GM21723 (cell line): ENCODE data around the gene OR11A1.

Source experiments
- ATAC-seq: cut with Tn5 transposase; IDR thresholded peaks from one replicate; pipeline ENCODE4 v1.9.1; 2021; ENCODE audit warnings: mild to moderate bottlenecking, moderate library complexity; ENCODE audit not compliant: unreplicated experiment

OR11A1 gene, protein sequence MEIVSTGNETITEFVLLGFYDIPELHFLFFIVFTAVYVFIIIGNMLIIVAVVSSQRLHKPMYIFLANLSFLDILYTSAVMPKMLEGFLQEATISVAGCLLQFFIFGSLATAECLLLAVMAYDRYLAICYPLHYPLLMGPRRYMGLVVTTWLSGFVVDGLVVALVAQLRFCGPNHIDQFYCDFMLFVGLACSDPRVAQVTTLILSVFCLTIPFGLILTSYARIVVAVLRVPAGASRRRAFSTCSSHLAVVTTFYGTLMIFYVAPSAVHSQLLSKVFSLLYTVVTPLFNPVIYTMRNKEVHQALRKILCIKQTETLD

DNA sequence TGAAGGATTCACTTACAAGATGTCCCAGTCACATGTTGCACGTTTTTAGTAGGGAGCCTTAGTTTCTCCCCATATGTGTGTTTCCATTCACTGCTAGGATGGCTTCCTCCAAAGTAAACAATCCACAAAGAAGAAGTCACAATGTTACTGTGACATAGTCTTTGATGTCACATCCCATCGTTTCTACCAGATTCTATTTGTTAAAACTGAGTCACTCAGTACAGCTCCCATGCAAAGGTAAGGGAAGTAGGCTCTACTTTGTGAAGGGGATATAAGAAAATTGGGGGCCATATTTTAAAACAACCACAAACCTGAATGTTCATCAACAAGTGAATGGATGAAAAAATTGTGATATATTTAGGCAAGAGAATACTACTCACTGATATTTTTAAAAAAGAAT is at the start of gene OR11A1, which contains the start of gene OR2H1:
OR11A1 (minus strand) TSS at position 101 of the 400 bp plus-strand sequence. CDS start 29,430 bp downstream, outside the sequence.
OR2H1 (plus strand) TSS at position 185 of the 400 bp plus-strand sequence. CDS start 4,615 bp downstream, outside the sequence.
- no peak for ATAC-seq

DNA sequence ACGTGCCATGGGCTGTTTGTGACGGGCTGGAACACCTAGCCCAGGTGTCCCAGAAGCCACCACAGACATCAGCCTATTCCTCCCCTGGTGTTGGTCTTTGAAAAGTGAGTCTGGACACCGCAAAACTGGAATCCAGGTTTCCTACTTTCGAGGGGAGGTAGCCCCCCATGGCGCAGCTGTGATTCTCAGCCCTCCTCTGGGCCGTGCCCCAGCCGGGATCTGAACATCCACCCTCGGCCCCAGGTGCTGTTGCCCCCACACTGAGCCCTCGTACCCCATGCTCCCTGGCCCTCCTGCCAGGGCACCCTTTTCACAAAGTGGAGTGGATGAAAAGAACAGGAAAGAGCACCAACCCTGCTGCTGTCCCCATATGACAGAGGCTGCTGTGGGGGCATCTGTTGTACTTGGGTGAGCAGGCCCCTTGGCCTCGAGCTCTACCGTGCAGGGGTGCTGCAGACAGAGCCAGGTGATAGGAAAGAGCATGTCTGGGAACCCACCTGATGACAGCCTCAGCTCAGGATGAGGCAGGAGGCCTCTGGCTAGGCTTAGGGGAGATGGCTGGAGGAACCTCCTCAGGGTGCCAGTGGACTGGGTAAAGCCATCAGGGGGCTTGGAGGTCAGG is 49.7 kb upstream of the OR11A1 start:
- ATAC-seq = no peak

DNA sequence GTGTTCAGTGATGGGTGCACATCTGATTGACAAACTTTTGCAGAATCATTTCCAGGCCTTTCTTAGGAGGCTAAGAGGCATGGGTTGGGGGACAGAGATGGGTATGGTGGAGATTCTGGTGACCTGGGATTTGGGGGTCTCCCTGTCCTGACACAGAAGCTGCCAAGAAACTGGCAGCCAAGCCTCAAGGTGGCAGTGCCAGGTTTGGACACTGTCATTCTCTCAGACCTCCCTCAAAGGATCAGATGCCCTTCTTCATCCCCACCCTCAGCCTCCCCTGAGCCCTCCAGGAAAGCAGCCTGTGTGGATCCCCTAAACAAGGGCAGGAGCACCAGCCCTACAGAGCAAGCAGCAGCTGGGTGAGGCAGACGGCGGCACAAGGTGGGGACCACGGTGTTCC is 48.9 kb upstream of the OR11A1 start:
- no peak for ATAC-seq

DNA sequence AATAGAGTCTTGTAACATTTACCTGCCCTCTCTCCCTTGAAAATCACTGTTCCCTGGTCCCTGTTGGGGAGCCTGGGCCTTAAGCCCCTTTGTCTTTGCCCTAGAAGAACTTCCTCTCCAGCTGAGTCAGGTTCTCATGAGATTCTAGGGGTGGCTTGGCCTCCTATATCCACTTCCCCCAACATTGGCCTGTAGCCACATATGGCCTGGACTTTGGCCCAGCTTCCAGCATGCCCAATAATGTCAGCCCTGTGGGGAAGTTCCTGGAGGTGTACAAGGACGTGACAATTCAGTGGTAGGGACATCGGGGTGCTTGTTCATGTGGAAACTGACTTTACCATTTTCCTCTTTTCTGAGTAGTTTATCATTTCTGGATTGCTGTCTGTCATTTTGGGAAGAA is 48.1 kb upstream of the OR11A1 start:
- ATAC-seq = no peak

DNA sequence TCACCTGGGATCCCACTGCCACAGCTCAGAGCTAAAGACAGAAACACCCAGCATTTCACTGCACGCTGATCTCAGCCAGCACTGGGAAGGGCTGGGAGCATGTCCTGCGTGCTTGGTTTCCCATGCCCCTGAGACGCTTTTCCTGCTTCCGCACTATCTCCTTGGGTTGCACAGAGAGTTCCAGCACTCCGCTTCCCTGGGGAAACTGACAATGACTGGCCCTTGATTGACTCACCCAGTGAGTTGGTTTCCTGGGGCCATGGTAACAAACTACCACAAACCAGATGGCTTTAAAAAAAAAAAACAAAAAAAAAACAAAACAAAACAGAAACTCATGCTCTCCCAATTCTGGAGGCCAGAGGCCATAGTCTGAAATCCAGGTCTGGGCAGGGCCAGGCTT is 45.7 kb upstream of the OR11A1 start:
- ATAC-seq = no peak

DNA sequence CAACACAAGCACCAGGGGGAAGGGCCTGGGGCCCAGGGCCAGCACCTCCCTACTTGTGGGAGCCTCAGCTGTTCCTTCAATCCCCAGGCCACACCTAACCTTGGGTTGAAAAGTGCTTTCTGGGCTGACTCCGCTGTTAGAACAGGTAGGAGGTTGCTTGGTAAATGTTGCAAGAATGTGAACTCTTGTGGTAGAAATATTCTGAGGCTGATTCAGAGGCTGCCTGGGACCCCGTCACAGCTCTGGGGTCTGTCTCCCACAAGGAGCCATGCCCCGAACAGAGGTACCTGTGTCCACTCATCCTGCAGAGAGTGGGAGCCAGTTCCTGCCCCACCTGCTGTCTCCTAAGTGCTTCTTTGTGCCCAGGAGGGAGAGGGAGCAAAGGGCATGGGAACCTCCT is 45.3 kb upstream of the OR11A1 start:
- ATAC-seq = no peak

DNA sequence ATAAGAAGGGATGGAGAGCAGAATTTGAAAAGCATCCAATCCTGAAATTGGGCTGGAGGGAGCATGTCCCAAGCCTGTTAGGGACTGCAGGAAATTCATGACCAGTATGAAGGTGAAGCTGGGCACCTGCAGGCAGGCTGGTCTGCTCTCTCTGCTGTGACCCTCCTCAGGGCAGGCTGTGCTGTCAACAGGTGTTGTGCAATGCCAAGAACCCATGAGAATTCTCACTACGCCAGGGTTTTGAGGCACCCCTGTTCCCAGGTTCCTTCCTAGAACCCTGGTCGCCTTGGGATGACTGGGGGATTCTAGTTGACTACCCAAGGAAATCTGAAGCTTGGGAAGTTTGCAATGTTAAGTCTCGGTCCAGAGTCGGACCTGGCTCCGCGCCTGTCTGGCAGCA is 44.2 kb upstream of the OR11A1 start:
- no peak for ATAC-seq

DNA sequence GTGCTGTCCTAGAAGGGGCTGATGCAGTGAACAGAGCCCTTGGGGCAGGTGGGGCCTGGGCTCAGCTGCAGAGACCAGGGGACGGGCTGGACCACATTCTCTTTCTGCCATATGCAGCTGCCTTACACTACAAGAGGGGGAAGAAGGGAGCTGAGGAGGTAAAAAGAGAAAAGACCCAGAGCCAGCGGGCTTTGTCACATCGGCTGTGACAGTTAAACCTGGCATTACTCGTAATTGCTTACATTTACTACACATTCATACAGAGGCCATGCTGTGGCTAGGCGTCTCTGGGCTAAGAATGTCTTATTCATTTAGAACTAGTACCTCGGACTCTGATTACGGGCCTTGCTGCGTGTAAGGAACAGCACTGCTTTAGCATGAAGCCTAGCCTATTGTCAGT is 43.7 kb upstream of the OR11A1 start:
- ATAC-seq = no peak

DNA sequence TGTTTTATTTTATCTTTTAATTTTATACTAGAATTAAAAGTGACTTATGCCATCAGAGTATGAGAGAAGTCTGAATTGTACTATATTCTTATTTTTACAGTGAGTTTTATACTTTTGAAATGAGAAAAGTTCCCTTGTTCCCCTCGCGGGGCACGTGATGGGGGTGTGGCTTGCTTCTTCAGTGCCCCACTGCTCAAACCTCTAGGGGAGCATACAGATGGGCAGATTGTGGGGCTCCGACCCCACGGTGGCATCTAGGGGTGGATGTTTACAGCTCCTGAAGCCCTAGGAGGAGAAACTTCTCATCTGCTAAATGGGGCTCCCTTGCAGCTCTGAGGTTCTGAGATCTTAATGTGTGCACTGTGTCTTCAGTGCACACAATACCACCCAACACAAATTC is 42.8 kb upstream of the OR11A1 start:
- no peak for ATAC-seq

DNA sequence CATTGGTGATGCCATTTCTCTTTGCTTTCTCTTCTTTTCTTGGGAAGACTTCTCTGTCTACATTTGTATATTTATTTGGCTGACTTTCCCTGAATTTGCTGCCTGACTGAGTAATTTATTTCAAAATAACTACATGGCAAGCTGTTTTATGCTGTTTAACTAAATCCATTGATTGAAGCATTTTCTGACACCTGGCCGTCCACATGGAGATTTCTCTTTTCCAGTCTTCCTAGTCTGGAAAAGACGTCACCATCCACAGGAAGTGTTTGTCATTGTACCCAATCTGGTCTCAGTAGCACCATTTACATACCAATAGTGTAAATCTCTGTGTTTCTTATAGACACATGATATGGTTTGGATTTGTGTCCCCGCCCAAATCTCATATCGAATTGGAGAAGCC is 40.1 kb upstream of the OR11A1 start:
- ATAC-seq = no peak

DNA sequence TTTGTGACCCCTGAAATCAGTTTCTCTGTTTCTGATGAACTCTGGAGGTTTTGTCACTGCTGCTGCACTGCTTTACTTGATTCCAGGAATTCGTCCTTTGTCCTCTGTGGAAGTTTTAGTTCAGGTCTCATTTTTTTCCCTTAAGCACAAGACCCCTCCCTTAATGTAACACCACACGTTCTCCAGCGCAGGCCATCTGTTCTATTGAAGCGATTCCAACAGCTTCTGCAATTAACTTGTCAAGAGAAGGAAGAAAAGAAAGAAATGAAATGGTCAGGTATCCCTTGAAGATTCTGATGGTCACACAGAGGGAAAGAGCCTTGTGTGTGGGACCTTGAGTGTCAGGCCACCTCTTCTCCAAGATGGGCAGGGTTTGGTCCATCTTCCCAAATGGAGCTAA is 38.7 kb upstream of the OR11A1 start:
- ATAC-seq = no peak

DNA sequence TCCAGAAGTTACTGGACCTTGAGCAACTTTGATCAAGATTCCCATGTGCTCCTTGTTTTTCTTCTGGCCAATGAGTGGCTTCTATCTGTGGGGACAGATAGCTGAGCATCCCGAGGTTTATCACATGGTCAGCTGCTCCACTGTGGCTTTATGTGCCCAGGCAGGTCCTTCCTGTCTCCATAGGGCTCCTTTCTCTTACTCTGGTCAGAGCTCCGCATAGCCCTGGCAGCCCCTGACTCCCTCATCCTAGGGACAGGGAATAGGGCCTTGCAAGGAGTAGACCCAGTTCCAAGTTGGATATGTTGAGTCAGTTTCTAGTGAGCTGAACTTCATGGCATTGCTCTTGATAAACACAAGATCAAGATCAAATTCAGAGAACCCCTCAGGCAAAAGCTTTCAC is 37.3 kb upstream of the OR11A1 start:
- ATAC-seq = no peak

DNA sequence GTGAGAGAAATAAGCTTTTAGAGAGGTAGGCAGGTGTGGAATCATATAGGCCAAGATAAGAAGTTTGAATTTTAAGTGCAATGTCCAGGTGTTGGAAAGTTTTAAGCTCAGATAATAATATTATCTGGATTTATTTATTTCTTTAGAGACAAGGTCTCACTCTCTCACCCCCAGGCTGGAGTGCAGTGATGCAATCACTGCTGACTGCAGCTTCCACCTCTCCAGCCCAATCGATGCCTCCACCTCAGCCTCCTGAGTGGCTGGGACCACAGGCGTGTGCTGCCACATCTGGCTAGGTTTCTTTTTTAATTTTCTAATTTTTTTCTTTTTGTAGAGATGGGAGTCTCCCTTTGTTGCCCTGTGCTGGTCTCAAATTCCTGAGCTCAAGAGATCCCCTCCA is 36.4 kb upstream of the OR11A1 start:
- no peak for ATAC-seq

DNA sequence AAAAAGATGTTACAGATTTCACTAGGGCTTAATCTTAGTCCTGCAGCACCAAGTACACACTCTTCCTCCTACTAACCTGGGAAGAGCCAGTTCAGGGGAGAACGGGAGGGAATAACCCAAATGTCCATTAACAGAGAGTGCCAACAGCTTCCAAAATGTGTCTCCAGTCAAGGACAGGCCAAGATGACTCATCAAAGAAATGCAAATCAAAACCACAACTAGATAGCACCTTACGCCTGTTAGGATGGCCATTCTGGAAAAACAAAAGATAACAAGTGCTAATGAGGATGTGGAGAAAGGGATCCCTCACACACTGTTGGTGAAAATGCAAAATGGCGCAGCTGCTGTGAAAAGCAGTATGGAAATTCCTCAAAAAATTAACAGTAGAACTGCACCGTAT is 34.7 kb upstream of the OR11A1 start:
- no peak for ATAC-seq

DNA sequence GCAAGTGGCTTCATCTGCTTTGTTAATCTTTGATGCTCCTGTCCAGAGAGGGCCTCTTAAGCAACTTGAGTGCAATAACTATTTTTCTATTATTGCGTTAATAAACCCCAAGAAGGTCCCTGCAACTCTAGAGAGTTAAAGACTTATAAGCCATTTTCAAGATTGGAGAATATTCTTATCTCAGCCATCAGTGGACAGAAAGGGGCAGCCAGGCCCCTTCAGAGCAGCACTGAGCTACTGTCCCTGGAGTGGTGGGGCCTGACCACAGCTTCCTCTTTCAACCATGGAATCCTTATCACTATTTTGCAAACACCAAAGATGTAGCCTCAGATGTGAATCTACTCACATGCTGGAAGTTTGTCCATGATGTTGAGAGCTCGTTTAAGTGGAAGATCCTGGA is 33.7 kb upstream of the OR11A1 start:
- ATAC-seq = no peak

DNA sequence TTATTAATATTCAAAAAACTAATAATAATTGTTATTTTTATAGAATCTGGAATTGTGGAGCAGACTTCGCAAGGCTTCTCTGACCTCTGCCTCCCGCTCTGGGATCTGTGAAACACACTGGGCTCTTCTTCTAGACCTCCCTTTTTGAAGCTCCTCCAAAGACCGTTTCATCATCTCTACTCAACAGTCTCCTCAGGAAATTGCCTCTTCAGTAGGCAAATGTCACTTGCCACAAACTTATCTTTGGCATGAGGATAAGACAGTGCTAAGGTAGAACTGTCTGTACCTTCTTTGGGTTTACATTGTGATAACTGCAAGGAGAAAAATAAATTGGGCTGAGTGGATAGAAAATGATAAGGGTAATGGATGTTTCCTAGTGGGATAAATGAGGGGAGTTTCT is 33.2 kb upstream of the OR11A1 start:
- ATAC-seq = no peak

DNA sequence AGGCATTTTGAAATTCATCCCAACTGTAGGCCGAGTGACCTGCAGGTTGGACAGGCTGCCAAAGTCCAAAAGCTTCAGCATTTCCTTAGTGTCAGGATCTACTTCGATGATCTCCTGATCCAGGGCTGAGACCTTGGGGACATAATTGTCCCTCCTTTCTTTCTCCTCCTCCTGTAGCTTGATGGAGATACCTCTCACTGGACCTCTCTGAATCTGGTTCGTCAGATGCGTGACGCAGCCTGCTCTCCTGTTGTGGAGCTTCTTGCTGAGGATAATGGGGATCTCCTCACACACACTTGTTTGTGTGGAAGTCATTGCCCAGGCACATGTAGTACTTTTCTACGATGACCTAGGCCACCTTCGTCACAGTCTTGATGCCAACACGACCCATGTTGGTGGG is 32.4 kb upstream of the OR11A1 start:
- ATAC-seq = no peak

DNA sequence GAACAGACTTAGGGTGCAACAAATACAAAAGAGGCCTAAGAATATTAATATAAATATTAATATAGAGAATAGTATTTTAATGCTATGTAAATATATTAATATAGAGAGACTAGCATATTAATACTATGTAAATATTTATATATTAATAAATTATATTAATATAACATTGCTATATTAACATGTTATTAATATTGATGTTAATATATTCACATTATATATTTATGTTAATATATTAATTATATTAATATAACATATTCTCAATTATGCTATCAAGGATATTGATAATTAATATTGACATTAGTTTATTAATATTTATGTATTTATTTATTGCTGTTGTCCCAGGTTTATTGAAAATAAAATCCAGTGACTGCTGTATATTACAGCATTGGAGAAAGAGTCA is 32.0 kb upstream of the OR11A1 start:
- ATAC-seq = no peak

DNA sequence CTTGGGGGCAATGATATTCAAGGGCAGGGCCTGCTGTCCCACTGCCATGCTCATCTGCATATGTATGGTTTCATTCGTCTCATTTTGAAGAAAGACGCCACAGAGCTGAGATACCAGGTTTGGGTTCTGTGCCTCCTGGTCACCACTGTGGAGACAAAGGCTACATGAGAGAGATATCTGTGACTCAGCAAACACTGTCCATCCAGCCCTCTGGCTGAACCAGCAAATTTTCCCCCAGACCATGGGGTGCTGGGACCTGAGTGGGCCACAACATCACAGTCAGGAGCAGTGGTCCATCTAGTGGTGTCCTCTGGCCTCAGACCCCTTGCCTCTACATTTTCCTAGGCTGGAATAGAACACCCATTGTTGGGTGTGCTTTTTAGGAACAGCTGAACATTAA is 30.8 kb upstream of the OR11A1 start, which contains the start of gene MAS1L:
MAS1L (minus strand) TSS at position 297 of the 400 bp plus-strand sequence; CDS start at position 243, 54 bp downstream.
- no peak for ATAC-seq

DNA sequence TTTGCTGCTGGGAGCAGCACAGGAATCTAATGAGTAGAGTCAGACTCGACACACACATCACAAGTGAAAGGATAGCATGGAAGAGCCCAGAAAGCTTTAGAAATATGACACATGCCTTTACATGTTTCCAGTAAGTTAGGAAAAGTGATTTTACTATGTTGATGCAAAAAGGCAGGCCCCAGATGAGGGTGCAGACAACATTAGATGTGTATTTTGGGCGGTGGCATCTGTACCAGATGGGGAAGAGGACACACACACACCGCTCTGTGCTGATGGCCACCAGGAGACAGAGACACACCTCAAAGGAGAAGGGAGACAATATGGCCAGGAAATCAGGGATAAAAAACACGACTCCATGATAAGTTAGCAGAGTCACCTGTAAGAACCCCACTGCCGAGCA is 30.3 kb upstream of the OR11A1 start:
- no peak for ATAC-seq

DNA sequence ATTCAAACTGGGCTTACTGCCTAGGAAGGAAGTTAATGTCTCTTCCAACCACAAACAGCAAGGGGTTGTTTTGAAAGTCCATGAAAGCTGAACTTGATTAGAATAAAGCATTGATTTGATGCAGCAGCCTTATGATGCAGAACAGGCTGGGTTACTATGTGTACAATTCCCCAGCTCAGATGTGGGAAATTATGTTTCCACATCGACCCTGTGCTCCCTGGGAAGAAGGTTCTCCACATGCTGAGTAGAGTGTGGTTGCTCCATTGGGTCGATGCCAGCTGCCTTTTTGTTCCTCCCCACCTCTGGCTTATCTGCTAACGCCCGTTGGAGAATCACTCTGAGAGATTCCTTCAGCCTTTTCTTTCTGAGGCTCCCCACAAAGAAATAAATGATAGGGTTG is 29.7 kb upstream of the OR11A1 start:
- ATAC-seq = no peak

DNA sequence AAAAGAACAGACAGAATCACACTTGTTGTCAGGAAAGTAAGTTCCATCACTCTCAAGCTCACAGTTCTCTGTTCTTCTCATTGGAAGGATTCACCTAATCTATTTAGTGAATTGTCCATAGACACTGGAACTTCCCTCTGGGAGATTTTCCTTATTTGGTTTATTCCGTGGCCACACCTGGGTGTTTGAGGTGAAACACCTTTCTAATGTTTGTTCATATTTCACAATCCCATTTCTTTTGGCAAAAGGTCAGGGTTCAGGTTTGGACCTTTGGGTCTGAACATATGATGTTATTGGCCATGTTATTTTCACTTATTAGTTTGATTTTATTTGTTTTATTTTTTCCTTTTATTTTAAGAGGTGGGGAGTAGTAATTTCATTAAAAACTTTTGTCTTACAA is 26.9 kb upstream of the OR11A1 start:
- no peak for ATAC-seq

DNA sequence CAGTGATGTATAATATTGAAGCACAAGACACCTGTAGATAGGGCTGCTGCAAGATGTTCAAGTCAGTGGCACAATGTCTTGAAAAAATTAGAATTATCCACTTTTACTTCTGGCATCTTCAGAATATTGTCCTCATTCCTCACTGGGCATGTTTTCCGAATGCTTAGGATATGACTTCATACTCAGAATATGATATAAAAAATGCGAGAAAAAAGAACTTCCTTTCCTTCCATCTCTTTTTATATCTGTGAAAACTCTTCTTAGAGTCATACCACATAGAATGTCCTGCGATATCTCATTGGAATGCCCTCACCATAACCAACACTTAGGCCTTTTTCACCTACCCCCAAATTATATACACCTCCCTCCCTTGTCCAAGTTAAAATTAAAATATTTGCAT is 26.3 kb upstream of the OR11A1 start:
- no peak for ATAC-seq
